Caco-2 (cell line): Measurements from ENCODE around the gene VAMP8. TPM values are rescaled to one million over a fixed set of nuclear protein-coding genes. Genes with fewer than 3 reads are reported as not detected.

Experiments
- BruUV-seq: library from RNA; stranded (reverse); fragments of 400-500 nt; replicated peaks from 2 replicates; lab custom pipeline; 2021; lab: Mats Ljungman, UMichigan
- CTCF ChIA-PET: fragments of 300-600 bp; sonication (Branson Sonifier 250); formaldehyde crosslinking; loops from one replicate; lab custom pipeline; 2022; ENCODE audit warnings: antibody characterized with exemption; lab: Charles Lee
- POLR2A ChIA-PET: fragments of 300-600 bp; sonication (Branson Sonifier 250); formaldehyde crosslinking; loops from one replicate; lab custom pipeline; 2022; ENCODE audit warnings: antibody characterized with exemption; lab: Charles Lee
- DNase-seq, 2 experiments: peaks; one replicate each; pipeline versions ENCODE4 v3.0.0 to v3.0.0-alpha.2; 2020 to 2022
- H3K27me3 ChIP-seq: replicated peaks from 2 replicates; pipeline ENCODE4 v1.6.0; 2011; ENCODE audit warnings: low read length; ENCODE audit not compliant: control insufficient read depth, insufficient read depth
- H3K36me3 ChIP-seq: 2 replicates; pipeline ENCODE4 v1.5.1; 2011; ENCODE audit warnings: low read length; ENCODE audit not compliant: control insufficient read depth, insufficient read depth
- H3K4me1 ChIP-seq: fragments of 250-450 bp; sonication (Bioruptor Pico); 2 replicates; pipeline ENCODE4 v1.5.1; 2020; ENCODE audit warnings: mild to moderate bottlenecking
- H3K4me3 ChIP-seq: 2 replicates; pipeline ENCODE4 v1.5.1; 2011; ENCODE audit warnings: low read depth, mild to moderate bottlenecking, control low read depth, low read length
- H3K9me3 ChIP-seq: fragments of 250-450 bp; sonication (Bioruptor Pico); 2 replicates; pipeline ENCODE4 v1.5.1; 2020; ENCODE audit warnings: mild to moderate bottlenecking, moderate library complexity
- H3K27ac Mint-ChIP-seq: one replicate; pipeline ENCODE4 v1.8.0; 2022; ENCODE audit warnings: mixed read lengths; ENCODE audit not compliant: unreplicated experiment
- H3K27me3 Mint-ChIP-seq: one replicate; pipeline ENCODE4 v1.8.0; 2022; ENCODE audit warnings: mixed read lengths; ENCODE audit not compliant: insufficient read depth, unreplicated experiment
- H3K36me3 Mint-ChIP-seq: one replicate; pipeline ENCODE4 v1.8.0; 2022; ENCODE audit warnings: mild to moderate bottlenecking, mixed read lengths; ENCODE audit not compliant: insufficient read depth, unreplicated experiment
- H3K4me1 Mint-ChIP-seq: one replicate; pipeline ENCODE4 v1.8.0; 2022; ENCODE audit warnings: low read depth, mixed read lengths; ENCODE audit not compliant: unreplicated experiment
- H3K4me3 Mint-ChIP-seq: one replicate; pipeline ENCODE4 v1.8.0; 2022; ENCODE audit warnings: mild to moderate bottlenecking, moderate library complexity, mixed read lengths; ENCODE audit not compliant: unreplicated experiment
- H3K9me3 Mint-ChIP-seq: one replicate; pipeline ENCODE4 v1.8.0; 2022; ENCODE audit warnings: mixed read lengths; ENCODE audit not compliant: unreplicated experiment
- CTCF ChIP-seq, 2 experiments: fragments of 200-600 bp in 1 of 2; IDR thresholded peaks; 1 replicate in 1 of 2; 2 replicates in 1 of 2; pipeline versions ENCODE4 v1.5.1 to v1.8.0; 2011 to 2022; ENCODE audit warnings: antibody characterized with exemption in 1 of 2, control low read depth in 1 of 2, inconsistent platforms in 1 of 2, low read depth in 1 of 2, low read length in 1 of 2, mild to moderate bottlenecking in 1 of 2, moderate library complexity in 1 of 2; ENCODE audit not compliant: insufficient read depth in 1 of 2, severe bottlenecking in 1 of 2, unreplicated experiment in 1 of 2
- intact Hi-C: fragments of 100-400 bp; cut with micrococcal nuclease; formaldehyde crosslinking; loops from one replicate; pipeline ENCODE4 v1.10.0; 2022; ENCODE audit not compliant: unreplicated experiment
- total RNA-seq: library from RNA; stranded (reverse); gene quantifications from 2 replicates; pipeline ENCODE4 v1.2.3, GENCODE V29; 2022

The VAMP8 gene
- total RNA-seq, 1 experiment from 2014 or later: 85.5 TPM

- peaks cover 61% of the 10 kb centered on the region for H3K36me3 Mint-ChIP-seq
- no peaks in the 10 kb centered on the region for H3K9me3 Mint-ChIP-seq
- DNase-seq: no peak
- POLR2A ChIA-PET: interaction anchor here (1.0 kb wide), 1 partner anchor 15 kb away, joined by 3 read pairs; no protein-coding TSS in a partner anchor
- intact Hi-C loops: no loop called here
- H3K27ac Mint-ChIP-seq: no peak overlapping the region
- no TSS peak for BruUV-seq
- H3K4me1 Mint-ChIP-seq: peaks cover 13% of the 10 kb centered on the region
- H3K4me3 ChIP-seq: no peak overlapping the region
- H3K4me1 ChIP-seq: peaks cover 10% of the 10 kb centered on the region; the same call in 1 of the 2 replicates
- H3K27me3 ChIP-seq: no peaks in the 10 kb centered on the region
- peaks cover 2% of the 10 kb centered on the region; the same call in 1 of the 2 replicates for H3K36me3 ChIP-seq
- H3K27me3 Mint-ChIP-seq: no peaks in the 10 kb centered on the region
- CTCF ChIA-PET: no interaction called here
- no peak overlapping the region for H3K4me3 Mint-ChIP-seq
- no peak for TF ChIP-seq CTCF (IDR thresholded peaks at IDR 0.05; ENCODE audit: insufficient read depth in 1 of 2, low read depth in 1 of 2, low read length in 1 of 2, severe bottlenecking in 1 of 2, unreplicated experiment in 1 of 2)
- no peaks in the 10 kb centered on the region for H3K9me3 ChIP-seq
Measured at GRCh38 chr2:85605406-85606115, 28.2 kb downstream of the VAMP8 start.

GRCh38 chr2:85606116-85606455 lies 28.7 kb downstream of the VAMP8 start:
- TF ChIP-seq CTCF (IDR thresholded peaks at IDR 0.05; ENCODE audit: insufficient read depth in 1 of 2, low read depth in 1 of 2, low read length in 1 of 2, severe bottlenecking in 1 of 2, unreplicated experiment in 1 of 2): no peak
- Mint-ChIP-seq H3K36me3 (peaks cover 59% of the 10 kb centered on the region), H3K4me3 (no peak overlapping the region), H3K27ac (no peak overlapping the region), H3K27me3 (no peaks in the 10 kb centered on the region), H3K4me1 (peaks cover 13% of the 10 kb centered on the region), H3K9me3 (no peaks in the 10 kb centered on the region)
- BruUV-seq: no TSS peak
- ChIA-PET POLR2A (no interaction called here), CTCF (no interaction called here)
- Histone ChIP-seq H3K9me3 (no peaks in the 10 kb centered on the region), H3K36me3 (no peaks in the 10 kb centered on the region; the same call in 1 of the 2 replicates), H3K27me3 (no peaks in the 10 kb centered on the region), H3K4me1 (peaks cover 10% of the 10 kb centered on the region; the same call in 1 of the 2 replicates), H3K4me3 (no peak overlapping the region)
- intact Hi-C loops: no loop called here
- no peak for DNase-seq

- Histone ChIP-seq H3K4me3 (no peak overlapping the region), H3K36me3 (no peaks in the 10 kb centered on the region), H3K4me1 (peaks cover 10% of the 10 kb centered on the region; the same call in 1 of the 2 replicates), H3K9me3 (no peaks in the 10 kb centered on the region), H3K27me3 (no peaks in the 10 kb centered on the region)
- H3K36me3 Mint-ChIP-seq: peaks cover 69% of the 10 kb centered on the region
- POLR2A ChIA-PET: no interaction called here
- no peak for TF ChIP-seq CTCF (IDR thresholded peaks at IDR 0.05; ENCODE audit: insufficient read depth in 1 of 2, low read depth in 1 of 2, low read length in 1 of 2, severe bottlenecking in 1 of 2, unreplicated experiment in 1 of 2)
- no peak overlapping the region for H3K4me3 Mint-ChIP-seq
- H3K27ac Mint-ChIP-seq: no peak overlapping the region
- peaks cover 7% of the 10 kb centered on the region for H3K4me1 Mint-ChIP-seq
- intact Hi-C loops: no loop called here
- BruUV-seq: no TSS peak
- DNase-seq: no peak
- H3K9me3 Mint-ChIP-seq: no peaks in the 10 kb centered on the region
- H3K27me3 Mint-ChIP-seq: no peaks in the 10 kb centered on the region
- CTCF ChIA-PET: interaction anchor here (0.5 to 0.6 kb wide), 2 partner anchors 9 to 45 kb away, joined by 3 to 4 read pairs; partner anchors contain the start of gene USP39
Measured at GRCh38 chr2:85607268-85608215, 30.2 kb downstream of the VAMP8 start.
